Calu3 (cell line): ENCODE data around the gene EGR4. TPM values are rescaled to one million over a fixed set of nuclear protein-coding genes. Genes with fewer than 3 reads are reported as not detected.

ENCODE experiments used
- BruUV-seq: library from RNA; stranded (reverse); fragments of 400-500 nt; replicated peaks from 2 replicates; lab custom pipeline; 2021; lab: Mats Ljungman, UMichigan
- CTCF ChIA-PET: fragments of 300-600 bp; sonication (Branson Sonifier 250); formaldehyde crosslinking; loops from one replicate; lab custom pipeline; 2022; ENCODE audit warnings: antibody characterized with exemption; lab: Charles Lee
- DNase-seq: peaks from one replicate; pipeline ENCODE4 v3.0.0; 2022
- H3K27ac Mint-ChIP-seq: one replicate; pipeline ENCODE4 v1.8.0; 2022; ENCODE audit warnings: mixed read lengths; ENCODE audit not compliant: unreplicated experiment
- H3K27me3 Mint-ChIP-seq: one replicate; pipeline ENCODE4 v1.8.0; 2022; ENCODE audit warnings: mixed read lengths; ENCODE audit not compliant: unreplicated experiment
- H3K36me3 Mint-ChIP-seq: one replicate; pipeline ENCODE4 v1.8.0; 2022; ENCODE audit warnings: mild to moderate bottlenecking, moderate library complexity, mixed read lengths; ENCODE audit not compliant: insufficient read depth, unreplicated experiment
- H3K4me1 Mint-ChIP-seq: one replicate; pipeline ENCODE4 v1.8.0; 2022; ENCODE audit warnings: mild to moderate bottlenecking, low read depth, mixed read lengths; ENCODE audit not compliant: unreplicated experiment
- H3K4me3 Mint-ChIP-seq: one replicate; pipeline ENCODE4 v1.8.0; 2022; ENCODE audit warnings: mild to moderate bottlenecking, low read depth, moderate library complexity, mixed read lengths; ENCODE audit not compliant: unreplicated experiment
- H3K9me3 Mint-ChIP-seq: one replicate; pipeline ENCODE4 v1.8.0; 2022; ENCODE audit warnings: low read depth, mixed read lengths; ENCODE audit not compliant: unreplicated experiment
- CTCF ChIP-seq: fragments of 200-600 bp; IDR thresholded peaks from one replicate; pipeline ENCODE4 v1.8.0; 2022; ENCODE audit warnings: antibody characterized with exemption; ENCODE audit not compliant: unreplicated experiment
- intact Hi-C: fragments of 100-400 bp; cut with micrococcal nuclease; formaldehyde crosslinking; loops from one replicate; pipeline ENCODE4 v1.10.0; 2022; ENCODE audit not compliant: unreplicated experiment
- total RNA-seq: library from RNA; stranded (reverse); gene quantifications from 2 replicates; pipeline ENCODE4 v1.2.3, GENCODE V29; 2022

Gene EGR4
- total RNA-seq, 1 experiment from 2014 or later: 0.68 TPM

DNA sequence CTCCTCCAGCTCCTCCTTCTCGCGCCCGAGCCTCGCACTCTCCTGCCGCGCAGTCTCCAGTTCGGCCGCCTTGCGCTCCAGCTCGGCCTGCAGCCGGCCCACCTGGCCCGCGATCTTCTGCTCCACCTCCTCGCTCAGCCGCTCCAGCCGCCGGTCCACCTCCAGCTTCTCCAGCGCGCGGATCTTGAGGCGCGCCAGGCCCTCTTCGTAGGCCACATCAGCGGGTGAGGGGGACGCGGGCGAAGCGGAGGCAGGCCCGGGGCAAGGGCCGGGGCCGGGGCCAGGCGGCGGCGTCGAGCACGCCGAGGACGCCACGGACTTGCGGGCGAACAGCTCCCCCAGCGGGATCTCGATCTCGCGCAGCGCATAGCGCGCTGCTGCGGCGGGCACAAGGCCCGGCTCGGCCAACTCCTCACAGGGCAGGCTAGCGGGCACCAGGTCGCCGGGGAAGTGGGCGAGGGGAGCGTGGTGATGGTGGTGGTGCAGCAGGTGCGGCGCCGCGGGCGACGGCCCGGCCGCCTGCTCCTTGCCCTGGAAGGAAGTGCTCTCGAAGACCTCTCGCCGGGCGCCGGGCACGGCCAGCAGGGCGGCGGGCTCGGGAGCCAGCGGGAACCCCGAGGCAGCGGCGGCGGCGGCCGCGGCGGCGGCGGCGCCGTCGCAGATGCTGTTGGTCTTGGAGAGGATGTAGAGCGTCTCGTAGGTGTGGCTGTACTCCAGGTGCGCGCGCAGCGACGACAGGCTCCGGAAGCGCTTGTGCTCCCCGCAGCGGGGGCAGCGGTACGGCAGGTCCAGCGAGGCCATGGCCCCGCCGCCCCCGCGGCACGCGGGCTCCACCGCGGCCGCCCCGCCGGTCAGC is 24.3 kb downstream of the EGR4 start:
- CTCF ChIA-PET: interaction anchor here (1.2 to 1.3 kb wide), 3 partner anchors 21 to 57 kb away, joined by 5 to 9 read pairs (median 6); partner anchors contain the start of genes CCT7 and PRADC1
- Mint-ChIP-seq H3K36me3 (peaks cover 31% of the 10 kb centered on the region), H3K27me3 (no peaks in the 10 kb centered on the region), H3K9me3 (no peaks in the 10 kb centered on the region), H3K4me3 (peak overlapping the region; percentile 96), H3K4me1 (peaks cover 22% of the 10 kb centered on the region), H3K27ac (no peak overlapping the region)
- no TSS peak for BruUV-seq
- peak; percentile 81 for DNase-seq
- intact Hi-C loops: no loop called here
- peak; percentile 28 for TF ChIP-seq CTCF

DNA sequence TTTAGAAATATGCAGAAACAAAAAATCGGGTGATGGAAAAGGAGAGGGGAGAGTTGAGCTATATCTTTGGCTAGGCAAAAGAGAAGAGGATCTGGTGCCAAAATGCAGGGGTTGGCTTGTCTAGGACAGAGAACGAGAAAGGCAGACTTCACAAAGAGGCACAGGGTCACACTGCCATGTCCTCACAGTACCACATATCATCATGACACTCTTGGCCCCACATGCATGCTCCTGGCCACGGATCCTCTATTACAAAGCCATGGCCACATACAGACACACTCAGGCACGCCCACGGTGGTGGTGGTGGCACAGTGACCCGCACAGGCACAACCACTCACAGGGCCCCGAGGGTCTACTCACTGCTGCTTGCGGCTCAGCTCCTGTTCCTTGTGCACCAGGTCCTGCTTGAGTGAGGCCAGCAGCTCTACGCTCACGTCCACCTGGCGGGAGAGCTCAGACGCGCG is 24.9 kb downstream of the EGR4 start:
- H3K4me1 Mint-ChIP-seq: peaks cover 22% of the 10 kb centered on the region
- H3K36me3 Mint-ChIP-seq: peaks cover 31% of the 10 kb centered on the region
- no peaks in the 10 kb centered on the region for H3K27me3 Mint-ChIP-seq
- CTCF ChIA-PET: interaction anchor here (1.2 to 1.3 kb wide), 3 partner anchors 22 to 56 kb away, joined by 5 to 9 read pairs (median 6); partner anchors contain the start of genes CCT7 and PRADC1
- BruUV-seq: no TSS peak
- no peak for TF ChIP-seq CTCF
- intact Hi-C loops: no loop called here
- no peaks in the 10 kb centered on the region for H3K9me3 Mint-ChIP-seq
- no peak for DNase-seq
- peak overlapping the region; percentile 43 for H3K27ac Mint-ChIP-seq
- H3K4me3 Mint-ChIP-seq: peak overlapping the region; percentile 96

GRCh38 chr2:73267008-73267407 is 26.3 kb downstream of the EGR4 start:
- no peak for DNase-seq
- H3K27me3 Mint-ChIP-seq: no peaks in the 10 kb centered on the region
- CTCF ChIA-PET: no interaction called here
- BruUV-seq: no TSS peak
- intact Hi-C loops: no loop called here
- H3K4me3 Mint-ChIP-seq: no peak overlapping the region
- H3K27ac Mint-ChIP-seq: no peak overlapping the region
- TF ChIP-seq CTCF: no peak
- no peaks in the 10 kb centered on the region for H3K9me3 Mint-ChIP-seq
- H3K4me1 Mint-ChIP-seq: peaks cover 22% of the 10 kb centered on the region
- peaks cover 31% of the 10 kb centered on the region for H3K36me3 Mint-ChIP-seq

DNA sequence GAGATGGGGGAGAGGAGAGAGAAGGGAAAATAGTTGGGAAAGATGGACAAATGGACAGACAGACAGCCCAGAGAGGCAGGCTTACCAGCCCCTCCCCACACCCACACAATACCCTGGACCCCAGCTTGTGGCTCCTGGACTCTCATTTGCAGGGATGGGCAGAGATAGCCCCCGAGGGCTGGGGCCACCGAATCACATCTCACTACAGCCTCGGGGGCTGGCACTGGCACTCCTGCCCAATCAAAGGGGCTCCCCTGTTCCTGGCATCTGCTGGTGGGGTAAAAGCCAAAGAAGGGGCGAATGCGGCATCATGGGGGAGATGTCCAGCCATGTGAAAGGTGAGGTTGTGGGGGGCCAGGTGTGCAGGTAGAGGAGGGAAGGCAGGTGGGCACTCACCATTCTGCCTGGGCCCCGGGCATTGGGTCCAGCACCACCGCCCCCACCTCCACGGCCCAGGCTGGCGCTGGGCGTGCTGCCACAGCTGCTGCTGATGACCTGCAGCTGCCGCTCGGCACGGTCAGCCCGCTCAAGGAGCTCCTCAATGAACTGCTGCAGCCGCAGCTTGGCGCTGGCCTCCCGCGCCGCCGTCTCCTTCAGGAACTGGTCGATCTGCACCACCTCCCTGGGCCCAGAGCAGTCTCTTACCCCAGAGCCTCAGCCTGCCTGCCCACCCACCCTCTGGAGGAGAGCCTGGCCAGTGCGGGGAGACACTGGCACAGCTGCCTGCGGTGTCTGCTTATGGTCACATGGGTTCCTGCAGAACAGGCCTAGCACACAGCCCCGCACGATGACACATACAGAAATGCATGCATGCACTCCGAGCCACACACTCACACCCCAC is 27.1 kb downstream of the EGR4 start:
- no peaks in the 10 kb centered on the region for H3K9me3 Mint-ChIP-seq
- no peak for TF ChIP-seq CTCF
- no peak overlapping the region for H3K27ac Mint-ChIP-seq
- intact Hi-C loops: no loop called here
- DNase-seq: no peak
- H3K4me3 Mint-ChIP-seq: no peak overlapping the region
- peaks cover 37% of the 10 kb centered on the region for H3K36me3 Mint-ChIP-seq
- peaks cover 22% of the 10 kb centered on the region for H3K4me1 Mint-ChIP-seq
- CTCF ChIA-PET: no interaction called here
- H3K27me3 Mint-ChIP-seq: no peaks in the 10 kb centered on the region
- BruUV-seq: no TSS peak
